Hepatocyte (in vitro differentiated cells): ENCODE results near the gene MED29. TPM values are rescaled to one million over a fixed set of nuclear protein-coding genes. Genes with fewer than 3 reads are reported as not detected.

ENCODE experiments used
- DNase-seq: peaks from one replicate; pipeline ENCODE4 v3.0.0-alpha.2; 2016; ENCODE audit warnings: low spot score
- H2AFZ ChIP-seq: fragments of 200-600 bp; sonication (generic); 2 replicates; pipeline ENCODE4 v1.6.0; 2016; ENCODE audit warnings: antibody characterized with exemption, mild to moderate bottlenecking
- H3K27ac ChIP-seq: fragments of 200-600 bp; sonication (generic); 2 replicates; pipeline ENCODE4 v1.5.1; 2016; ENCODE audit warnings: mild to moderate bottlenecking
- H3K27me3 ChIP-seq: fragments of 200-600 bp; sonication (generic); 2 replicates; pipeline ENCODE4 v1.6.1; 2016
- H3K36me3 ChIP-seq: fragments of 200-600 bp; sonication (generic); replicated peaks from 2 replicates; pipeline ENCODE4 v1.5.1; 2016; ENCODE audit warnings: low read depth; ENCODE audit not compliant: insufficient read depth
- H3K4me1 ChIP-seq: fragments of 200-600 bp; sonication (generic); 2 replicates; pipeline ENCODE4 v1.5.1; 2016; ENCODE audit warnings: mild to moderate bottlenecking, moderate library complexity; ENCODE audit not compliant: insufficient read depth
- H3K4me2 ChIP-seq: fragments of 200-600 bp; sonication (generic); 2 replicates; pipeline ENCODE4 v1.6.0; 2016
- H3K4me3 ChIP-seq: fragments of 200-600 bp; sonication (generic); 2 replicates; pipeline ENCODE4 v1.5.1; 2016; ENCODE audit warnings: mild to moderate bottlenecking
- H3K79me2 ChIP-seq: fragments of 200-600 bp; sonication (generic); 2 replicates; pipeline ENCODE4 v1.6.0; 2017; ENCODE audit warnings: mild to moderate bottlenecking
- H3K9me2 ChIP-seq: fragments of 200-600 bp; sonication (generic); replicated peaks from 2 replicates; pipeline ENCODE4 v1.6.0; 2017; ENCODE audit warnings: mild to moderate bottlenecking; ENCODE audit not compliant: insufficient read depth
- H3K9me3 ChIP-seq: fragments of 200-600 bp; sonication (generic); 2 replicates; pipeline ENCODE4 v1.5.1; 2016; ENCODE audit warnings: low read depth, mild to moderate bottlenecking
- H4K20me1 ChIP-seq: fragments of 200-600 bp; sonication (generic); 2 replicates; pipeline ENCODE4 v1.6.0; 2016; ENCODE audit warnings: mild to moderate bottlenecking; ENCODE audit not compliant: insufficient read depth, poor library complexity, severe bottlenecking
- CTCF ChIP-seq: fragments of 200-600 bp; sonication (generic); IDR thresholded peaks from 2 replicates; pipeline ENCODE4 v1.5.1; 2016; ENCODE audit warnings: antibody characterized with exemption, mild to moderate bottlenecking; ENCODE audit not compliant: poor library complexity
- EZH2 ChIP-seq: fragments of 200-600 bp; sonication (generic); IDR thresholded peaks from 2 replicates; pipeline ENCODE4 v1.6.1; 2016; ENCODE audit warnings: antibody characterized with exemption, mild to moderate bottlenecking, borderline replicate concordance
- EZH2phosphoT487 ChIP-seq: fragments of 200-600 bp; sonication (generic); IDR thresholded peaks from one replicate; pipeline ENCODE4 v1.6.1; 2018; ENCODE audit warnings: antibody characterized with exemption, mild to moderate bottlenecking, low read depth, moderate library complexity; ENCODE audit not compliant: unreplicated experiment, severe bottlenecking
- WGBS: methylation state at CpG from one replicate; pipeline ENCODE4 v1.1.6; 2016; ENCODE audit warnings: low lambda C conversion rate; ENCODE audit errors: missing lambda C conversion rate; 5-methylcytosine and 5-hydroxymethylcytosine counted together
- polyA plus RNA-seq: library from polyadenylated mRNA; unstranded; fragments of >200 nt; fragmentation: Nextera tagmentation; extraction: Ambion mirVana; gene quantifications from 2 replicates; pipeline ENCODE4 v1.2.1, GENCODE V29; 2016
- total RNA-seq: library from RNA; depleted of rRNA; stranded (reverse); fragments of >200 nt; gene quantifications from 2 replicates; pipeline ENCODE4 v1.2.3, GENCODE V29; 2014

The MED29 gene
- total and polyA plus RNA-seq, 2 experiments from 2014 or later, result 18.9 to 38.6 TPM

DNA sequence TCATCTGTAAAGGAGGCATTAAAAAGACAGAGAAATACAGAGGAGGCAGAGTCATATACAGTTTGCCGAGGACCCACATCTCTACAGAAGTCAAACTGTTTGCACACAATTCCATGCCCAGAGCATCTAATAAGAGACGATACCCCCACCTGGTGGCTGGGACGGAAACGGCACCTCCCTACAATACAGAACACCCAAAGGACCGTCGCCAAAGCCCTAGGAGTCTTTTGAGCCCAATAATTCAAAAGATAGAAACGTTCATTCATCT lies 20.6 kb downstream of the MED29 start:
- TF ChIP-seq CTCF (peak; percentile 95), EZH2 (no peak)
- peak overlapping the region; percentile 85 for H3K4me2 ChIP-seq
- no peaks in the 10 kb centered on the region for H3K27me3 ChIP-seq
- DNase-seq, result peak; percentile 95
- H3K4me3 ChIP-seq, result no peak overlapping the region
- WGBS, result 1% methylated on average over 7 of the region's 7 CpGs
- no peak overlapping the region for H2AFZ ChIP-seq
- H4K20me1 ChIP-seq, result peaks cover 20% of the 10 kb centered on the region
- no peaks in the 10 kb centered on the region for H3K9me2 ChIP-seq
- peaks cover 61% of the 10 kb centered on the region for H3K79me2 ChIP-seq
- H3K9me3 ChIP-seq, result no peaks in the 10 kb centered on the region
- H3K27ac ChIP-seq, result peak overlapping the region; percentile 100
- peaks cover 18% of the 10 kb centered on the region for H3K4me1 ChIP-seq
- H3K36me3 ChIP-seq, result no peaks in the 10 kb centered on the region

GRCh38 chr19:39412100-39412866 lies 21.1 kb downstream of the MED29 start, which contains the start of gene PLEKHG2:
Gene PLEKHG2 (plus strand): TSS chr19:39412669. CDS start chr19:39414087, 1,418 bp downstream.
- TF ChIP-seq EZH2phosphoT487 (no peak), CTCF (peak; percentile 93), EZH2 (no peak)
- Histone ChIP-seq H4K20me1 (peaks cover 15% of the 10 kb centered on the region), H3K4me2 (peak within 1 kb of the TSS; percentile 91), H3K27me3 (no peaks in the 10 kb centered on the region), H3K4me3 (peak within 1 kb of the TSS; percentile 59), H3K36me3 (no peaks in the 10 kb centered on the region), H3K9me2 (no peaks in the 10 kb centered on the region), H3K9me3 (no peaks in the 10 kb centered on the region), H3K27ac (peak within 1 kb of the TSS; percentile 100), H2AFZ (peak within 1 kb of the TSS; percentile 72), H3K79me2 (peaks cover 59% of the 10 kb centered on the region), H3K4me1 (peaks cover 18% of the 10 kb centered on the region)
- DNase-seq, result peak; percentile 99
- under 1% methylated on average over 49 of the region's 60 CpGs for WGBS

DNA sequence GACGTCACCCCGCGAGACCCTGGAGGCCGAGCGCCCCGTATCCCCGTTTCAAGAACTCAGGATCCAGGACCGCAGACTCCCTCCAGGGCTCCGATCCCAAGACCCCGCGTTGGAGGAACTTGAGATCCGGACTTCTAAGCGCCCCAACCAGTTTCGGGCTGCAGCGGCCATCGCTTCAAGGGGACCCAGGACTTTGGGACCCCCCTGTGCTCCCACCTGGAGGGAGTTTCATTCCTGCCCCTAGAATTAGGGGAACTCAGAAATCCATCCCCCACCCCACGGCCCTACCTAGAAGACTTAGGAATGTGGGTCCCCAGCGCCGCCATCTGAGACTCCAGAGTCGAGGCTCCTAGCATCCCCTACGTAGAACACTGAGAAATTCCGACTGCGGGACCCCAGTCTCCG lies 21.7 kb downstream of the MED29 start:
- Histone ChIP-seq H3K79me2 (peaks cover 53% of the 10 kb centered on the region), H3K9me2 (no peaks in the 10 kb centered on the region), H3K27me3 (no peaks in the 10 kb centered on the region), H3K4me3 (peak overlapping the region; percentile 59), H3K4me2 (peak overlapping the region; percentile 91), H4K20me1 (peaks cover 9% of the 10 kb centered on the region), H2AFZ (peak overlapping the region; percentile 72), H3K27ac (peak overlapping the region; percentile 99), H3K4me1 (peaks cover 18% of the 10 kb centered on the region), H3K9me3 (no peaks in the 10 kb centered on the region), H3K36me3 (no peaks in the 10 kb centered on the region)
- DNase-seq, result no peak
- whole genome bisulfite sequencing, result 1% methylated on average over 24 of the region's 24 CpGs
- TF ChIP-seq EZH2phosphoT487 (no peak), EZH2 (no peak), CTCF (no peak)
